GM23338 (cell line): ENCODE data around the gene RPS6KC1. TPM values are rescaled to one million over a fixed set of nuclear protein-coding genes. Genes with fewer than 3 reads are reported as not detected.

Experiments
- ATAC-seq: fragments of 200-7000 bp; cut with Tn5 transposase; 3 replicates; pipeline ENCODE4 v1.9.1; 2020
- DNase-seq: peaks from one replicate; pipeline ENCODE4 v3.0.0-alpha.2; 2015; ENCODE audit warnings: low spot score
- H2AFZ ChIP-seq: fragments of 200-600 bp; sonication (generic); 2 replicates; pipeline ENCODE4 v1.8.0; 2016; ENCODE audit warnings: antibody characterized with exemption, mild to moderate bottlenecking, moderate library complexity
- H3F3A ChIP-seq: fragments of 200-600 bp; sonication (generic); replicated peaks from 2 replicates; pipeline ENCODE4 v1.8.0; 2017; ENCODE audit warnings: antibody characterized with exemption, mixed run types, low read depth
- H3K27ac ChIP-seq: fragments of 200-600 bp; sonication (generic); 2 replicates; pipeline ENCODE4 v1.6.1; 2016; ENCODE audit warnings: low read depth
- H3K27me3 ChIP-seq: fragments of 200-600 bp; sonication (generic); 2 replicates; pipeline ENCODE4 v1.8.0; 2016; ENCODE audit warnings: mild to moderate bottlenecking, mixed run types, moderate library complexity; ENCODE audit not compliant: insufficient read depth
- H3K36me3 ChIP-seq: fragments of 200-600 bp; sonication (generic); 2 replicates; pipeline ENCODE4 v1.8.0; 2016; ENCODE audit warnings: mild to moderate bottlenecking; ENCODE audit not compliant: insufficient read depth
- H3K4me1 ChIP-seq: fragments of 200-600 bp; sonication (generic); 2 replicates; pipeline ENCODE4 v1.8.0; 2016; ENCODE audit warnings: mild to moderate bottlenecking, moderate library complexity; ENCODE audit not compliant: insufficient read depth
- H3K4me2 ChIP-seq: fragments of 200-600 bp; sonication (generic); 2 replicates; pipeline ENCODE4 v1.7.1; 2017; ENCODE audit warnings: mixed run types
- H3K4me3 ChIP-seq: fragments of 200-600 bp; sonication (generic); 2 replicates; pipeline ENCODE4 v1.6.1; 2016; ENCODE audit warnings: mixed run types
- H3K79me2 ChIP-seq: fragments of 200-600 bp; sonication (generic); replicated peaks from 2 replicates; pipeline ENCODE4 v1.8.0; 2017; ENCODE audit warnings: mild to moderate bottlenecking; ENCODE audit not compliant: insufficient read depth
- H3K9me2 ChIP-seq: fragments of 200-600 bp; sonication (generic); 2 replicates; pipeline ENCODE4 v1.8.0; 2017; ENCODE audit not compliant: insufficient read depth
- H4K20me1 ChIP-seq: fragments of 200-600 bp; sonication (generic); replicated peaks from 2 replicates; pipeline ENCODE4 v1.8.0; 2017; ENCODE audit warnings: mild to moderate bottlenecking; ENCODE audit not compliant: insufficient read depth
- H3K27ac Mint-ChIP-seq: 2 replicates; pipeline ENCODE4 v1.8.0; 2020; ENCODE audit warnings: inconsistent platforms, mild to moderate bottlenecking, moderate library complexity, mixed read lengths
- H3K27me3 Mint-ChIP-seq: 3 replicates; pipeline ENCODE4 v1.8.0; 2022; ENCODE audit warnings: low read depth, mild to moderate bottlenecking, moderate library complexity, mixed read lengths, inconsistent platforms; ENCODE audit not compliant: insufficient read depth, poor library complexity
- H3K36me3 Mint-ChIP-seq: 3 replicates; pipeline ENCODE4 v1.8.0; 2021; ENCODE audit warnings: low read depth, mild to moderate bottlenecking, inconsistent platforms, moderate library complexity, mixed read lengths
- H3K4me1 Mint-ChIP-seq: 3 replicates; pipeline ENCODE4 v1.8.0; 2020; ENCODE audit warnings: mild to moderate bottlenecking, inconsistent platforms, mixed read lengths
- H3K4me3 Mint-ChIP-seq: 3 replicates; pipeline ENCODE4 v1.8.0; 2021; ENCODE audit warnings: moderate library complexity, mild to moderate bottlenecking, inconsistent platforms, mixed read lengths
- H3K9me3 Mint-ChIP-seq: 3 replicates; pipeline ENCODE4 v1.8.0; 2020; ENCODE audit warnings: moderate library complexity, mild to moderate bottlenecking, inconsistent platforms, mixed read lengths
- CREB1 ChIP-seq: fragments of 250-450 bp; sonication (Bioruptor Pico); IDR thresholded peaks from 2 replicates; pipeline ENCODE4 v1.5.0; 2020; ENCODE audit warnings: low read depth, mild to moderate bottlenecking, moderate library complexity
- ETS1 ChIP-seq: IDR thresholded peaks from 2 replicates; pipeline ENCODE4 v1.6.1; 2016; ENCODE audit warnings: antibody characterized with exemption
- EZH2 ChIP-seq: fragments of 200-600 bp; sonication (generic); IDR thresholded peaks from one replicate; pipeline ENCODE4 v1.8.0; 2017; ENCODE audit warnings: antibody characterized with exemption, mild to moderate bottlenecking, low read depth; ENCODE audit not compliant: unreplicated experiment
- EZH2phosphoT487 ChIP-seq: fragments of 200-600 bp; sonication (generic); IDR thresholded peaks from one replicate; pipeline ENCODE4 v1.8.1; 2018; ENCODE audit warnings: antibody characterized with exemption; ENCODE audit not compliant: unreplicated experiment
- JUNB ChIP-seq: IDR thresholded peaks from one replicate; pipeline ENCODE4 v1.6.1; 2016; ENCODE audit warnings: antibody characterized with exemption; ENCODE audit not compliant: unreplicated experiment
- NANOG ChIP-seq: IDR thresholded peaks from 2 replicates; pipeline ENCODE4 v1.6.1; 2016; ENCODE audit warnings: antibody characterized with exemption, borderline replicate concordance
- POLR2AphosphoS5 ChIP-seq: IDR thresholded peaks from 2 replicates; pipeline ENCODE4 v1.6.1; 2016; ENCODE audit warnings: antibody characterized with exemption, low read depth
- STAT1 ChIP-seq: IDR thresholded peaks from one replicate; pipeline ENCODE4 v1.6.1; 2016; ENCODE audit warnings: antibody characterized with exemption; ENCODE audit not compliant: unreplicated experiment
- ZNF114 ChIP-seq: fragments of 250-450 bp; sonication (Bioruptor Pico); IDR thresholded peaks from 2 replicates; pipeline ENCODE4 v1.5.0; 2020; ENCODE audit warnings: mild to moderate bottlenecking, moderate library complexity
- ZNF331 ChIP-seq: fragments of 250-450 bp; sonication (Bioruptor Pico); IDR thresholded peaks from 2 replicates; pipeline ENCODE4 v1.5.0; 2020; ENCODE audit warnings: low read depth, mild to moderate bottlenecking, moderate library complexity
- polyA plus RNA-seq: library from polyadenylated mRNA; unstranded; fragments of >200 nt; fragmentation: Nextera tagmentation; extraction: Ambion mirVana; gene quantifications from 2 replicates; pipeline ENCODE4 v1.2.1, GENCODE V29; 2016
- total RNA-seq: library from RNA; depleted of rRNA; stranded (reverse); fragments of >200 nt; shearing (Covaris generic); gene quantifications from 2 replicates; pipeline ENCODE4 v1.2.3, GENCODE V29; 2014
- TF ChIP-seq, protein P1 (sequence below), 2 experiments: fragments of 200-600 bp in 1 of 2; sonication (generic) in 1 of 2; conservative IDR thresholded peaks; 2 replicates each; pipeline versions ENCODE4 v1.5.1 to v1.6.1; 2016 to 2017; ENCODE audit warnings: antibody characterized with exemption in 2 of 2, low read depth in 2 of 2, mild to moderate bottlenecking in 2 of 2, moderate library complexity in 1 of 2
- TF ChIP-seq, protein P2 (sequence below): IDR thresholded peaks from one replicate; pipeline ENCODE4 v1.6.1; 2018; ENCODE audit warnings: antibody characterized with exemption; ENCODE audit not compliant: unreplicated experiment
- TF ChIP-seq, protein P3 (sequence below): fragments of 250-450 bp; sonication (Bioruptor Pico); IDR thresholded peaks from 2 replicates; pipeline ENCODE4 v1.5.0; 2020; ENCODE audit warnings: mild to moderate bottlenecking, moderate library complexity

RPS6KC1 gene
- total and polyA plus RNA-seq, 2 experiments from 2014 or later = 7.9 to 24.9 TPM

GRCh38 chr1:213242883-213243282, 191.8 kb downstream of the RPS6KC1 start:
- Histone ChIP-seq H3F3A (no peaks in the 10 kb centered on the region), H4K20me1 (no peaks in the 10 kb centered on the region), H3K27ac (no peak overlapping the region), H3K4me1 (peaks cover 11% of the 10 kb centered on the region), H3K27me3 (no peaks in the 10 kb centered on the region), H3K4me2 (no peak overlapping the region), H3K4me3 (no peak overlapping the region), H3K79me2 (no peaks in the 10 kb centered on the region), H3K36me3 (no peaks in the 10 kb centered on the region), H2AFZ (no peak overlapping the region), H3K9me2 (no peaks in the 10 kb centered on the region)
- Mint-ChIP-seq H3K9me3 (no peaks in the 10 kb centered on the region), H3K4me1 (peaks cover 16% of the 10 kb centered on the region), H3K27me3 (peaks cover 2% of the 10 kb centered on the region), H3K4me3 (no peak overlapping the region), H3K27ac (no peak overlapping the region), H3K36me3 (no peaks in the 10 kb centered on the region)
- no peak for DNase-seq
- ATAC-seq = no peak; the same call in 2 of the 3 replicates
- TF ChIP-seq JUNB (no peak), ETS1 (no peak), POLR2AphosphoS5 (no peak), CREB1 (CRISPR knock-in tag) (no peak), EZH2phosphoT487 (no peak), STAT1 (no peak), ZNF331 (CRISPR knock-in tag) (no peak), ZNF114 (CRISPR knock-in tag) (no peak), EZH2 (no peak), NANOG (no peak)
- TF ChIP-seq, protein P1, sequence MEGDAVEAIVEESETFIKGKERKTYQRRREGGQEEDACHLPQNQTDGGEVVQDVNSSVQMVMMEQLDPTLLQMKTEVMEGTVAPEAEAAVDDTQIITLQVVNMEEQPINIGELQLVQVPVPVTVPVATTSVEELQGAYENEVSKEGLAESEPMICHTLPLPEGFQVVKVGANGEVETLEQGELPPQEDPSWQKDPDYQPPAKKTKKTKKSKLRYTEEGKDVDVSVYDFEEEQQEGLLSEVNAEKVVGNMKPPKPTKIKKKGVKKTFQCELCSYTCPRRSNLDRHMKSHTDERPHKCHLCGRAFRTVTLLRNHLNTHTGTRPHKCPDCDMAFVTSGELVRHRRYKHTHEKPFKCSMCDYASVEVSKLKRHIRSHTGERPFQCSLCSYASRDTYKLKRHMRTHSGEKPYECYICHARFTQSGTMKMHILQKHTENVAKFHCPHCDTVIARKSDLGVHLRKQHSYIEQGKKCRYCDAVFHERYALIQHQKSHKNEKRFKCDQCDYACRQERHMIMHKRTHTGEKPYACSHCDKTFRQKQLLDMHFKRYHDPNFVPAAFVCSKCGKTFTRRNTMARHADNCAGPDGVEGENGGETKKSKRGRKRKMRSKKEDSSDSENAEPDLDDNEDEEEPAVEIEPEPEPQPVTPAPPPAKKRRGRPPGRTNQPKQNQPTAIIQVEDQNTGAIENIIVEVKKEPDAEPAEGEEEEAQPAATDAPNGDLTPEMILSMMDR (conservative IDR thresholded peaks at IDR 0.05; ENCODE audit: low read depth in 2 of 2) = no peak
- TF ChIP-seq, protein P2, sequence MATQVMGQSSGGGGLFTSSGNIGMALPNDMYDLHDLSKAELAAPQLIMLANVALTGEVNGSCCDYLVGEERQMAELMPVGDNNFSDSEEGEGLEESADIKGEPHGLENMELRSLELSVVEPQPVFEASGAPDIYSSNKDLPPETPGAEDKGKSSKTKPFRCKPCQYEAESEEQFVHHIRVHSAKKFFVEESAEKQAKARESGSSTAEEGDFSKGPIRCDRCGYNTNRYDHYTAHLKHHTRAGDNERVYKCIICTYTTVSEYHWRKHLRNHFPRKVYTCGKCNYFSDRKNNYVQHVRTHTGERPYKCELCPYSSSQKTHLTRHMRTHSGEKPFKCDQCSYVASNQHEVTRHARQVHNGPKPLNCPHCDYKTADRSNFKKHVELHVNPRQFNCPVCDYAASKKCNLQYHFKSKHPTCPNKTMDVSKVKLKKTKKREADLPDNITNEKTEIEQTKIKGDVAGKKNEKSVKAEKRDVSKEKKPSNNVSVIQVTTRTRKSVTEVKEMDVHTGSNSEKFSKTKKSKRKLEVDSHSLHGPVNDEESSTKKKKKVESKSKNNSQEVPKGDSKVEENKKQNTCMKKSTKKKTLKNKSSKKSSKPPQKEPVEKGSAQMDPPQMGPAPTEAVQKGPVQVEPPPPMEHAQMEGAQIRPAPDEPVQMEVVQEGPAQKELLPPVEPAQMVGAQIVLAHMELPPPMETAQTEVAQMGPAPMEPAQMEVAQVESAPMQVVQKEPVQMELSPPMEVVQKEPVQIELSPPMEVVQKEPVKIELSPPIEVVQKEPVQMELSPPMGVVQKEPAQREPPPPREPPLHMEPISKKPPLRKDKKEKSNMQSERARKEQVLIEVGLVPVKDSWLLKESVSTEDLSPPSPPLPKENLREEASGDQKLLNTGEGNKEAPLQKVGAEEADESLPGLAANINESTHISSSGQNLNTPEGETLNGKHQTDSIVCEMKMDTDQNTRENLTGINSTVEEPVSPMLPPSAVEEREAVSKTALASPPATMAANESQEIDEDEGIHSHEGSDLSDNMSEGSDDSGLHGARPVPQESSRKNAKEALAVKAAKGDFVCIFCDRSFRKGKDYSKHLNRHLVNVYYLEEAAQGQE = no peak
- TF ChIP-seq, protein P3, sequence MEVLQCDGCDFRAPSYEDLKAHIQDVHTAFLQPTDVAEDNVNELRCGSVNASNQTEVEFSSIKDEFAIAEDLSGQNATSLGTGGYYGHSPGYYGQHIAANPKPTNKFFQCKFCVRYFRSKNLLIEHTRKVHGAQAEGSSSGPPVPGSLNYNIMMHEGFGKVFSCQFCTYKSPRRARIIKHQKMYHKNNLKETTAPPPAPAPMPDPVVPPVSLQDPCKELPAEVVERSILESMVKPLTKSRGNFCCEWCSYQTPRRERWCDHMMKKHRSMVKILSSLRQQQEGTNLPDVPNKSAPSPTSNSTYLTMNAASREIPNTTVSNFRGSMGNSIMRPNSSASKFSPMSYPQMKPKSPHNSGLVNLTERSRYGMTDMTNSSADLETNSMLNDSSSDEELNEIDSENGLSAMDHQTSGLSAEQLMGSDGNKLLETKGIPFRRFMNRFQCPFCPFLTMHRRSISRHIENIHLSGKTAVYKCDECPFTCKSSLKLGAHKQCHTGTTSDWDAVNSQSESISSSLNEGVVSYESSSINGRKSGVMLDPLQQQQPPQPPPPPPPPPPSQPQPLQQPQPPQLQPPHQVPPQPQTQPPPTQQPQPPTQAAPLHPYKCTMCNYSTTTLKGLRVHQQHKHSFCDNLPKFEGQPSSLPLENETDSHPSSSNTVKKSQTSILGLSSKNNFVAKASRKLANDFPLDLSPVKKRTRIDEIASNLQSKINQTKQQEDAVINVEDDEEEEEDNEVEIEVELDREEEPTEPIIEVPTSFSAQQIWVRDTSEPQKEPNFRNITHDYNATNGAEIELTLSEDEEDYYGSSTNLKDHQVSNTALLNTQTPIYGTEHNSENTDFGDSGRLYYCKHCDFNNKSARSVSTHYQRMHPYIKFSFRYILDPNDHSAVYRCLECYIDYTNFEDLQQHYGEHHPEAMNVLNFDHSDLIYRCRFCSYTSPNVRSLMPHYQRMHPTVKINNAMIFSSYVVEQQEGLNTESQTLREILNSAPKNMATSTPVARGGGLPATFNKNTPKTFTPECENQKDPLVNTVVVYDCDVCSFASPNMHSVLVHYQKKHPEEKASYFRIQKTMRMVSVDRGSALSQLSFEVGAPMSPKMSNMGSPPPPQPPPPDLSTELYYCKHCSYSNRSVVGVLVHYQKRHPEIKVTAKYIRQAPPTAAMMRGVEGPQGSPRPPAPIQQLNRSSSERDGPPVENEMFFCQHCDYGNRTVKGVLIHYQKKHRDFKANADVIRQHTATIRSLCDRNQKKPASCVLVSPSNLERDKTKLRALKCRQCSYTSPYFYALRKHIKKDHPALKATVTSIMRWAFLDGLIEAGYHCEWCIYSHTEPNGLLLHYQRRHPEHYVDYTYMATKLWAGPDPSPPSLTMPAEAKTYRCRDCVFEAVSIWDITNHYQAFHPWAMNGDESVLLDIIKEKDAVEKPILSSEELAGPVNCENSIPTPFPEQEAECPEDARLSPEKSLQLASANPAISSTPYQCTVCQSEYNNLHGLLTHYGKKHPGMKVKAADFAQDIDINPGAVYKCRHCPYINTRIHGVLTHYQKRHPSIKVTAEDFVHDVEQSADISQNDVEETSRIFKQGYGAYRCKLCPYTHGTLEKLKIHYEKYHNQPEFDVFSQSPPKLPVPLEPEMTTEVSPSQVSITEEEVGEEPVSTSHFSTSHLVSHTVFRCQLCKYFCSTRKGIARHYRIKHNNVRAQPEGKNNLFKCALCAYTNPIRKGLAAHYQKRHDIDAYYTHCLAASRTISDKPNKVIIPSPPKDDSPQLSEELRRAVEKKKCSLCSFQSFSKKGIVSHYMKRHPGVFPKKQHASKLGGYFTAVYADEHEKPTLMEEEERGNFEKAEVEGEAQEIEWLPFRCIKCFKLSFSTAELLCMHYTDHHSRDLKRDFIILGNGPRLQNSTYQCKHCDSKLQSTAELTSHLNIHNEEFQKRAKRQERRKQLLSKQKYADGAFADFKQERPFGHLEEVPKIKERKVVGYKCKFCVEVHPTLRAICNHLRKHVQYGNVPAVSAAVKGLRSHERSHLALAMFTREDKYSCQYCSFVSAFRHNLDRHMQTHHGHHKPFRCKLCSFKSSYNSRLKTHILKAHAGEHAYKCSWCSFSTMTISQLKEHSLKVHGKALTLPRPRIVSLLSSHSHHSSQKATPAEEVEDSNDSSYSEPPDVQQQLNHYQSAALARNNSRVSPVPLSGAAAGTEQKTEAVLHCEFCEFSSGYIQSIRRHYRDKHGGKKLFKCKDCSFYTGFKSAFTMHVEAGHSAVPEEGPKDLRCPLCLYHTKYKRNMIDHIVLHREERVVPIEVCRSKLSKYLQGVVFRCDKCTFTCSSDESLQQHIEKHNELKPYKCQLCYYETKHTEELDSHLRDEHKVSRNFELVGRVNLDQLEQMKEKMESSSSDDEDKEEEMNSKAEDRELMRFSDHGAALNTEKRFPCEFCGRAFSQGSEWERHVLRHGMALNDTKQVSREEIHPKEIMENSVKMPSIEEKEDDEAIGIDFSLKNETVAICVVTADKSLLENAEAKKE (CRISPR knock-in tag) = no peak
